OCI-LY7 (cell line): ENCODE measurements around the gene TOX3. TPM values are rescaled to one million over a fixed set of nuclear protein-coding genes. Genes with fewer than 3 reads are reported as not detected.

Experiments used
- BruUV-seq: library from RNA; stranded (reverse); fragments of 400-500 nt; replicated peaks from 2 replicates; lab custom pipeline; 2021; lab: Mats Ljungman, UMichigan
- CTCF ChIA-PET: fragments of 300-600 bp; sonication (Branson Sonifier 250); formaldehyde crosslinking; loops from one replicate; lab custom pipeline; 2022; ENCODE audit warnings: antibody characterized with exemption; ENCODE audit not compliant: unreplicated experiment; lab: Charles Lee
- POLR2A ChIA-PET: fragments of 300-600 bp; sonication (Branson Sonifier 250); formaldehyde crosslinking; loops from one replicate; lab custom pipeline; 2022; ENCODE audit warnings: antibody characterized with exemption; lab: Charles Lee
- DNase-seq: peaks from one replicate; pipeline ENCODE4 v3.0.0-alpha.2; 2015; ENCODE audit warnings: low spot score
- H2AFZ ChIP-seq: fragments of 200-600 bp; sonication (generic), shearing (Covaris generic); 2 replicates; pipeline ENCODE4 v1.6.1; 2014; ENCODE audit warnings: mild to moderate bottlenecking, antibody characterized with exemption, low read length, moderate library complexity
- H3K27ac ChIP-seq: fragments of 200-600 bp; sonication (generic); 2 replicates; pipeline ENCODE4 v1.5.1; 2014; ENCODE audit warnings: mixed run types, low read depth, mild to moderate bottlenecking, moderate library complexity, low read length, inconsistent platforms; ENCODE audit not compliant: poor library complexity, severe bottlenecking
- H3K36me3 ChIP-seq: fragments of 200-600 bp; sonication (generic); 2 replicates; pipeline ENCODE4 v1.6.1; 2014; ENCODE audit warnings: mild to moderate bottlenecking, antibody characterized with exemption, low read length, moderate library complexity, mixed read lengths; ENCODE audit not compliant: insufficient read depth
- H3K4me1 ChIP-seq: fragments of 200-600 bp; sonication (generic); 2 replicates; pipeline ENCODE4 v1.5.1; 2014; ENCODE audit warnings: mild to moderate bottlenecking, low read length; ENCODE audit not compliant: insufficient read depth, poor library complexity, severe bottlenecking
- H3K4me2 ChIP-seq: fragments of 200-600 bp; sonication (generic); 2 replicates; pipeline ENCODE4 v1.6.1; 2014; ENCODE audit warnings: mild to moderate bottlenecking, low read length
- H3K4me3 ChIP-seq: fragments of 200-600 bp; sonication (generic); 2 replicates; pipeline ENCODE4 v1.5.1; 2014; ENCODE audit warnings: mild to moderate bottlenecking, low read depth, low read length; ENCODE audit not compliant: poor library complexity, severe bottlenecking
- H3K79me2 ChIP-seq: fragments of 200-600 bp; sonication (generic); 2 replicates; pipeline ENCODE4 v1.6.1; 2016; ENCODE audit warnings: low read depth, mild to moderate bottlenecking, low read length, moderate library complexity, mixed read lengths; ENCODE audit not compliant: insufficient read depth
- H3K9me2 ChIP-seq: fragments of 200-600 bp; sonication (generic); 2 replicates; pipeline ENCODE4 v1.6.1; 2016; ENCODE audit warnings: mild to moderate bottlenecking, low read length, mixed read lengths; ENCODE audit not compliant: insufficient read depth
- H3K9me3 ChIP-seq: fragments of 200-600 bp; sonication (generic); 2 replicates; pipeline ENCODE4 v1.6.1; 2014; ENCODE audit warnings: mild to moderate bottlenecking, mixed run types, low read length, mixed read lengths
- H4K20me1 ChIP-seq: fragments of 200-600 bp; sonication (generic); 2 replicates; pipeline ENCODE4 v1.6.1; 2014; ENCODE audit warnings: mild to moderate bottlenecking, antibody characterized with exemption, low read length, moderate library complexity, mixed read lengths; ENCODE audit not compliant: insufficient read depth
- EZH2phosphoT487 ChIP-seq: fragments of 200-600 bp; sonication (generic); IDR thresholded peaks from 2 replicates; pipeline ENCODE4 v1.6.1; 2018; ENCODE audit warnings: low read depth, borderline replicate concordance, mild to moderate bottlenecking, mixed run types, antibody characterized with exemption, low read length, moderate library complexity, mixed read lengths
- intact Hi-C: fragments of 100-400 bp; cut with micrococcal nuclease; formaldehyde crosslinking; loops from one replicate; pipeline ENCODE4 v1.10.0; 2022; ENCODE audit not compliant: unreplicated experiment
- total RNA-seq, 2 experiments: library from RNA; depleted of rRNA in 1 of 2; stranded (reverse); fragments of >200 nt in 1 of 2; shearing (Covaris generic) in 1 of 2; gene quantifications; 2 replicates each; pipeline ENCODE4 v1.2.3, GENCODE V29; 2014 to 2022
- TF ChIP-seq, protein P1 (sequence below): fragments of 200-600 bp; sonication (generic); conservative IDR thresholded peaks from 2 replicates; pipeline ENCODE4 v1.5.1; 2014; ENCODE audit warnings: mild to moderate bottlenecking, antibody characterized with exemption, low read length, moderate library complexity, mixed read lengths

The TOX3 gene
- total RNA-seq, 2 experiments from 2014 or later: not detected

DNA sequence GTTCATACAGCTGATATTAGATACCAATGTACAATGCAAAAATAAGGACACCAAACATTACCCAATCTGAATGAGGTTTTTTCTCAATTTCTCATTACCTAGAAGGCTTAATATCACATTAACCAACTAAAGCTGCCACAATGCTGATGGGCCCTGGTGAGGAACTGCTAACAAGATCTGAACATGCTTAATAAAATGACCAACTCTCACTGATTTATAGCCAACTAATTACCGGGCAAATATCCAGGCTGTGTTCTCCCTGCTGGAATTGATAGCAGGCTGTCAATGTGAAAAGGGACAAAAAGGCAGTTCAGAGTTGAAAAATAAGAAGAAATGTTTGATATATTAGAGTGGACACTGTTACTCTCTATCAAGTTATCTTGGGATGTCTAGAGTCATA is 124.6 kb downstream of the TOX3 start:
- intact Hi-C loops: no loop called here

DNA sequence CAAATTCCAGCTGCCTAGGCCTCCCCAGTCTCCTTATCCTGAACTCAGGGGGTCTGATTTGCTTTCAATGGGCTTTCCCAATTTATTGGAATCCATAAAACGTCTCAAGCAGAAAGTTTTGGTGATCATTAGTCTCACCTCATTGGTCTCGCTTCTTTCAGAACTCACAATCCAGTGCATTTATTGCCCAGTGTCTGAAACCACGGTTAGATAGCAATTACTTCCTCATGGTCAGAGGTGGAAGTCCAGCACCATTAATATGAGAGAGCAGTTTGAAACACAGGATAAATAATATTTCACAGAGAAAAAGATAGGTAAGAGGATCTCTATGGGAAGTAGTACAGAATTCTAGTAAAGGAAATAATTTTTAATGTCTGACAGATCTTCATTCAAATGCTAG is 128.7 kb downstream of the TOX3 start:
- DNase-seq: no peak
- no peaks in the 10 kb centered on the region for H3K36me3 ChIP-seq
- CTCF ChIA-PET: no interaction called here
- no peaks in the 10 kb centered on the region for H3K9me3 ChIP-seq
- POLR2A ChIA-PET: no interaction called here
- H3K79me2 ChIP-seq: no peaks in the 10 kb centered on the region
- H3K4me1 ChIP-seq: no peaks in the 10 kb centered on the region
- no peak overlapping the region for H3K27ac ChIP-seq
- H3K9me2 ChIP-seq: no peaks in the 10 kb centered on the region
- no TSS peak for BruUV-seq
- H3K4me3 ChIP-seq: no peak overlapping the region
- no peaks in the 10 kb centered on the region for H4K20me1 ChIP-seq
- no peak for TF ChIP-seq EZH2phosphoT487
- TF ChIP-seq, protein P1, sequence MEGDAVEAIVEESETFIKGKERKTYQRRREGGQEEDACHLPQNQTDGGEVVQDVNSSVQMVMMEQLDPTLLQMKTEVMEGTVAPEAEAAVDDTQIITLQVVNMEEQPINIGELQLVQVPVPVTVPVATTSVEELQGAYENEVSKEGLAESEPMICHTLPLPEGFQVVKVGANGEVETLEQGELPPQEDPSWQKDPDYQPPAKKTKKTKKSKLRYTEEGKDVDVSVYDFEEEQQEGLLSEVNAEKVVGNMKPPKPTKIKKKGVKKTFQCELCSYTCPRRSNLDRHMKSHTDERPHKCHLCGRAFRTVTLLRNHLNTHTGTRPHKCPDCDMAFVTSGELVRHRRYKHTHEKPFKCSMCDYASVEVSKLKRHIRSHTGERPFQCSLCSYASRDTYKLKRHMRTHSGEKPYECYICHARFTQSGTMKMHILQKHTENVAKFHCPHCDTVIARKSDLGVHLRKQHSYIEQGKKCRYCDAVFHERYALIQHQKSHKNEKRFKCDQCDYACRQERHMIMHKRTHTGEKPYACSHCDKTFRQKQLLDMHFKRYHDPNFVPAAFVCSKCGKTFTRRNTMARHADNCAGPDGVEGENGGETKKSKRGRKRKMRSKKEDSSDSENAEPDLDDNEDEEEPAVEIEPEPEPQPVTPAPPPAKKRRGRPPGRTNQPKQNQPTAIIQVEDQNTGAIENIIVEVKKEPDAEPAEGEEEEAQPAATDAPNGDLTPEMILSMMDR: no peak
- H3K4me2 ChIP-seq: no peak overlapping the region
- intact Hi-C loops: no loop called here
- H2AFZ ChIP-seq: no peak overlapping the region

More for the DNA sequence above, 124.6 kb downstream of the TOX3 start:
- no peaks in the 10 kb centered on the region for H3K79me2 ChIP-seq
- no peak overlapping the region for H3K27ac ChIP-seq
- TF ChIP-seq, protein P1: no peak
- TF ChIP-seq EZH2phosphoT487: no peak
- no peaks in the 10 kb centered on the region for H3K36me3 ChIP-seq
- ChIA-PET POLR2A (no interaction called here), CTCF (no interaction called here)
- no peak overlapping the region for H3K4me3 ChIP-seq
- no peaks in the 10 kb centered on the region for H3K9me2 ChIP-seq
- H3K4me1 ChIP-seq: no peaks in the 10 kb centered on the region
- BruUV-seq: no TSS peak
- H3K9me3 ChIP-seq: no peaks in the 10 kb centered on the region
- no peak overlapping the region for H2AFZ ChIP-seq
- no peaks in the 10 kb centered on the region for H4K20me1 ChIP-seq
- no peak overlapping the region for H3K4me2 ChIP-seq
- no peak for DNase-seq

DNA sequence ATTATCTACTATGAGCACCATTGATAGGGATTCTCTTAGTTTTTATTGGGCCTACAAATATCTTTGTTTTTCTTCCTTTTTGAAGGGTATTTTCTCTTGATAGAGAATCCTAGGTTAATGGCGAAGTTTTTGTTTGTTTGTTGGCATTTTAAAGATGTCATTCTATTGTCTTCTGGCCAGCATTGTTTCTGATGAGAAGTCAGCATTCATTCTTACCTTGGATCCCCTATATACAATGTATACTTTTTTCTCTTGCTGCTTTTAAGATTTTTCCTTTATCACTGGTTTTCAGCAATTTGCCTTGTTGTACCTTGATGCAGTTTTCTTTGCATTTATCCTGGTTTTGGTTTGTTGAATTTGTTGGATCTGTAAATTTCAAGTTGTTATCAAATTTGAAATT is 130.1 kb downstream of the TOX3 start:
- no peaks in the 10 kb centered on the region for H4K20me1 ChIP-seq
- TF ChIP-seq, protein P1: no peak
- no peak for TF ChIP-seq EZH2phosphoT487
- H3K79me2 ChIP-seq: no peaks in the 10 kb centered on the region
- H3K9me2 ChIP-seq: no peaks in the 10 kb centered on the region
- H3K4me3 ChIP-seq: no peak overlapping the region
- BruUV-seq: no TSS peak
- no peak overlapping the region for H3K4me2 ChIP-seq
- no peaks in the 10 kb centered on the region for H3K9me3 ChIP-seq
- H2AFZ ChIP-seq: no peak overlapping the region
- ChIA-PET CTCF (no interaction called here), POLR2A (no interaction called here)
- no peaks in the 10 kb centered on the region for H3K36me3 ChIP-seq
- intact Hi-C loops: no loop called here
- no peak overlapping the region for H3K27ac ChIP-seq
- no peaks in the 10 kb centered on the region for H3K4me1 ChIP-seq
- DNase-seq: no peak
